Aortic smooth muscle cell (primary cell): Measurements from ENCODE around the gene NEURL3. TPM values are rescaled to one million over a fixed set of nuclear protein-coding genes. Genes with fewer than 3 reads are reported as not detected.

Source experiments
- total RNA-seq: library from RNA; depleted of rRNA; stranded (reverse); fragments of >200 nt; gene quantifications from 2 replicates; pipeline ENCODE4 v1.2.3, GENCODE V29; 2014

The NEURL3 gene, protein sequence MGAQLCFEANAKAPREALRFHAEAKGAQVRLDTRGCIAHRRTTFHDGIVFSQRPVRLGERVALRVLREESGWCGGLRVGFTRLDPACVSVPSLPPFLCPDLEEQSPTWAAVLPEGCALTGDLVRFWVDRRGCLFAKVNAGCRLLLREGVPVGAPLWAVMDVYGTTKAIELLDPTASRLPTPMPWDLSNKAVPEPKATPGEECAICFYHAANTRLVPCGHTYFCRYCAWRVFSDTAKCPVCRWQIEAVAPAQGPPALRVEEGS
- not detected in 2 replicates for total RNA-seq

DNA sequence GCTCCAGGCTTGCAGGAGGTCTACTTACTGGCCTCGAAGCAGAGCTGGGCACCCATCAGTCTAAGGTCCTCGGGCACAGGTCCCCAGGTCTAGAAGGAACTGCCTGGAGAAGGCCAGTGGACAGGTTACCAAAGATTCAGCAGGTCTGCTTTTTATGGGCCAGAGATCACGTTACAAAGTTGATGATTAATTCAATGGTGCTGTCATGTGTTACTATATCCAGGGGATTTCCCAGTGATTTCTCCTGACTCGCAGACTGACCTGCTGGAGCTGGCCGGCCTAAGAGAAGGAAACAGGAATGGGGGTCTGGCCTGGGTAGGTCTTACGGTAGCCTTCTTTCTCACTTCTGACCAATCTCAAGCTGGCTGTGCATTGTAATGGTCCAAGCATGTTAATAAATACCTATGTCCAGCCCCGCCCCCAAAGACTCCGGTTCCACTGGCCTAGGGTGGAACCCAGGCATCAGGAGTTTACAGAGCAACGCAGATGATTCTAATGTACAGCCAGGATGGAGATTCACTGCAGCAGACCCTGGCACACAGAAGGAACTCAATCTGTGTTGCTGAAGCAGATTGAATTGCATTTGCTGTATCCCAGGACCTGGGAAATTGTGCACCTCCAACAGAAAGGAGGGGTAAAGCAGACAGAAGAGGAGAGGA is at the start of gene NEURL3:
Gene NEURL3 (minus strand): TSS at position 127 of the 659 bp plus-strand sequence. CDS start 71 bp downstream, at position 56.

DNA sequence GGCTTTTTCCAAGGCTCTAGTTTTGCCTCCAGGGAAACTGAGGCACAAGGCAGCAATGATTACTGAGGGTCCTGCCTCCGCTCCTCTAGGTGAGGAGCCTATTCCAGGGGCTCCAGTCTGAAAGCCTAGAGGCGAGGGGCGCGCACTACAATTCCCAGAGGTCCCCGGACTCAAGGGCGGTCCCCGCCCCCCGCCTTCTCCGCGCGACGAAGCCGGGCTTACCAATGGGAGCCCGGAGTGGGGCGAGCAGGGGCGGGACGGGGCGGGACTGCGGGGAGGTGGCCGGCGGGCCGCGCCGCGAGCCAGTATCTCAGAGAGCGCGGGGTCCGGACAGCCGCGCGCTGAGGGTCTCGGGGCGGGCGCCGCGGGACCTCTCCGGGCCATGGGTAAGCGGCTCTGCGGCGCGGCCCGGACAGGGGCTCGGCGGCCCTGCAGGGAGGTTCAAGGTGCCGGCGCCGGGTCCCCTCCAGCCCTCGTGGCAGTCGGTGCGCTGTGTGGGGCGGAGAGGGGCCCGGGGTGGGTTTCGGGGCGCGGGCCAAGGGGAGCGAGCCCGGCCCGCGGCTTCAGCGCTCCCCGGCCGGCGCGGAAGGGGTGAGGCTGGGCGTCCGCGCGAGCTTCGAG is 31.4 kb upstream of the NEURL3 start, which contains the start of gene ARID5A:
Gene ARID5A (plus strand): TSS at position 308 of the 621 bp plus-strand sequence. CDS start 75 bp downstream, at position 383.

Other genes with a start within 250 kb of the NEURL3 start
- gene TMEM127, start 239.4 kb downstream of the NEURL3 start, total RNA-seq, result 23.8 and 28.8 TPM in 2 replicates
- gene CIAO1, start 239.1 kb downstream of the NEURL3 start, total RNA-seq, result 60.1 and 68.6 TPM in 2 replicates
- gene SNRNP200, start 199.8 kb downstream of the NEURL3 start, total RNA-seq, result 43.1 and 47.7 TPM in 2 replicates
- 0.26 and 0.75 TPM in 2 replicates for gene ITPRIPL1, start 180.0 kb downstream of the NEURL3 start, total RNA-seq
- 9.8 and 17.0 TPM in 2 replicates for gene NCAPH, start 169.6 kb downstream of the NEURL3 start, total RNA-seq
- 12.9 and 29.5 TPM in 2 replicates for gene ARID5A, start 31.4 kb upstream of the NEURL3 start, total RNA-seq
- gene KANSL3, start 133.0 kb upstream of the NEURL3 start, total RNA-seq, result 23.0 and 26.6 TPM in 2 replicates
- 0.25 and 0.53 TPM in 2 replicates for gene FER1L5, start 137.4 kb upstream of the NEURL3 start, total RNA-seq
- 19.0 and 19.3 TPM in 2 replicates for gene LMAN2L, start 234.7 kb upstream of the NEURL3 start, total RNA-seq